ENCODE measurements around the gene TP63.

DNA sequence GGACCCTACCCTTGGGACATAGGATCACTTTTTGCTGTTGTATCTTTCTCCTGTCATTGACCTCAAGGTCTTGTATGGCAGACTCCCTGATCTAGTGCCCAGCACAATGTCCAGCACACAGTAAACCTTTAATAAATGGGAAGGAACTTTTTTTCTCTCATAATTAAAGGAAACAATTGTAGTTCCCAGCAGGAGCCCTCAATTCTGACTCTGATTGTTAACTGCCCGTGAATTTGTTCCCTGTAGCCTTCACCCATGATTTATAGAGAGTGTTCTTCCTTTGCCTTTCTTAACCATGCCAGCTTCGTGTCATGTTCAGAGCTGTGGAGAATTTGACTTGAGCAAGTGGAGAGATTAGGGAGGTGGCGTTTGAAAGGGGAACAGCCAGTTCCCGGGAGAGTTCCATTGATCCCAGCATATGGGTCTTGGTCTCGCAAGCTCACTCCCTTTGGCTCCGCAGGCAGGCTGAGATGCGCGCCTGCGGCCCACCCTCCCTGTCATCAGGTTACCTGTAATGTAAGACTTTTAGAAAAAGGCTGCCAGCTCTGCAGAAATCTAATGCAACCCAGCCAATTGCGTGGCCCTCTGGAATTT is 182.6 kb downstream of the TP63 start:
- no peak for TF ChIP-seq CTCF (IDR thresholded peaks at IDR 0.05)
- TF ChIP-seq POLR2A (IDR thresholded peaks at IDR 0.05), result no peak
